NCI-H1105 treated with DMSO at 0.1 percent for 48 hours (cell line): Measurements from ENCODE around the gene PYY.
"Not testable (repeated sequence)": the region's sequence is repeated elsewhere in the genome, so short reads cannot be mapped to it uniquely, and the experiment has no call there.

Experiments used
- DNase-seq: peaks from one replicate; lab custom pipeline; 2025; lab: John Stamatoyannopoulos, UW

Gene PYY

GRCh38 chr17:43978078-43978477, 24.3 kb upstream of the PYY start:
- DNase-seq, result no peak

- DNase-seq, result no peak
Measured at GRCh38 chr17:43976963-43977837, 23.5 kb upstream of the PYY start.

- no peak for DNase-seq
Measured at GRCh38 chr17:43975898-43976297, 22.2 kb upstream of the PYY start.

- no peak for DNase-seq
Measured at GRCh38 chr17:43974382-43975266, 20.9 kb upstream of the PYY start.

- not testable (repeated sequence) for DNase-seq
Measured at GRCh38 chr17:43972444-43973212, 18.9 kb upstream of the PYY start.

GRCh38 chr17:43971436-43971835, 17.7 kb upstream of the PYY start:
- DNase-seq, result not testable (repeated sequence)

- DNase-seq, result no peak
Measured at GRCh38 chr17:43970366-43970765, 16.6 kb upstream of the PYY start.

GRCh38 chr17:43967251-43967875, 13.6 kb upstream of the PYY start:
- DNase-seq, result no peak

- no peak for DNase-seq
Measured at GRCh38 chr17:43966276-43966675, 12.5 kb upstream of the PYY start.

- DNase-seq, result no peak
Measured at GRCh38 chr17:43962479-43962878, 8.7 kb upstream of the PYY start.

GRCh38 chr17:43961954-43962353, 8.2 kb upstream of the PYY start:
- no peak for DNase-seq

- DNase-seq, result not testable (repeated sequence)
Measured at GRCh38 chr17:43961292-43961691, 7.6 kb upstream of the PYY start.

- no peak for DNase-seq
Measured at GRCh38 chr17:43958748-43959352, 5.1 kb upstream of the PYY start.

GRCh38 chr17:43956222-43956621, 2.5 kb upstream of the PYY start:
- no peak for DNase-seq

GRCh38 chr17:43952724-43953666, 745 bp downstream of the PYY start:
- no peak for DNase-seq

GRCh38 chr17:43952351-43952723, 1.4 kb downstream of the PYY start:
- no peak for DNase-seq

- no peak for DNase-seq
Measured at GRCh38 chr17:43951750-43952149, 2.0 kb downstream of the PYY start.

GRCh38 chr17:43950554-43950953, 3.2 kb downstream of the PYY start:
- no peak for DNase-seq

- no peak for DNase-seq
Measured at GRCh38 chr17:43949781-43950180, 4.0 kb downstream of the PYY start.

GRCh38 chr17:43946781-43947180, 7.0 kb downstream of the PYY start:
- DNase-seq, result no peak
